HK-2 (cell line): Measurements from ENCODE around the gene RDH5.

Experiments used
- DNase-seq: peaks from one replicate; pipeline ENCODE4 v3.0.0-alpha.2; 2018; ENCODE audit not compliant: unreplicated experiment

Gene RDH5

GRCh38 chr12:55728186-55728938 lies 8.2 kb downstream of the RDH5 start:
- DNase-seq, result peak; percentile 73

GRCh38 chr12:55728939-55729818 lies 9.0 kb downstream of the RDH5 start, which contains the start of gene CD63:
Gene CD63 (minus strand): TSS chr12:55729009. CDS start chr12:55728341, 668 bp downstream.
- peak; percentile 89 for DNase-seq

- DNase-seq, result peak; percentile 60
These were observed 9.9 kb downstream of the RDH5 start for GRCh38 chr12:55729819-55730818.

- no peak for DNase-seq
These were observed 12.1 kb downstream of the RDH5 start for GRCh38 chr12:55732288-55732687.

- DNase-seq, result no peak
These were observed 12.9 kb downstream of the RDH5 start for GRCh38 chr12:55733021-55733555.

DNA sequence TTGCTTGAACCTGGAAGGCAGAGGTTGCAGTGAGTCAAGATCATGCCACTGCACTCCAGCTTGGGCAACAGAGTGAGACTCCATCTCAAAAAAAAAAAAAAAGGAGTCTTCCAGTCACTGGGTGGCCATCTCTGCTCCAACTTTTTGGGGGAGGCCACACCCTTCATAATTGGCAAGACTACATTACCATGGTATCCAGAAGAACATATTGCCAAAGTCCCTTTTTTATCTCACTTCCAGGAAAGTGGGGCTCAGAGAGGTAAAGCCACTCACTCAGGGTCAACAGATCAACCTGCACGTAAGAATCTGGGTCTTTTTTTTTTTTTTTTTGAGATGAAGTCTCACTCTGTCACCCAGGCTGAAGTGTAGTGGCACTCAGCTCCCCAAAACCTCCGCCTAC lies 13.7 kb downstream of the RDH5 start:
- DNase-seq, result no peak

GRCh38 chr12:55734595-55734994 lies 14.4 kb downstream of the RDH5 start:
- DNase-seq, result no peak

GRCh38 chr12:55736076-55736475 lies 15.9 kb downstream of the RDH5 start:
- DNase-seq, result no peak

- DNase-seq, result peak; percentile 60
These were observed 16.8 kb downstream of the RDH5 start for GRCh38 chr12:55736780-55737580.

DNA sequence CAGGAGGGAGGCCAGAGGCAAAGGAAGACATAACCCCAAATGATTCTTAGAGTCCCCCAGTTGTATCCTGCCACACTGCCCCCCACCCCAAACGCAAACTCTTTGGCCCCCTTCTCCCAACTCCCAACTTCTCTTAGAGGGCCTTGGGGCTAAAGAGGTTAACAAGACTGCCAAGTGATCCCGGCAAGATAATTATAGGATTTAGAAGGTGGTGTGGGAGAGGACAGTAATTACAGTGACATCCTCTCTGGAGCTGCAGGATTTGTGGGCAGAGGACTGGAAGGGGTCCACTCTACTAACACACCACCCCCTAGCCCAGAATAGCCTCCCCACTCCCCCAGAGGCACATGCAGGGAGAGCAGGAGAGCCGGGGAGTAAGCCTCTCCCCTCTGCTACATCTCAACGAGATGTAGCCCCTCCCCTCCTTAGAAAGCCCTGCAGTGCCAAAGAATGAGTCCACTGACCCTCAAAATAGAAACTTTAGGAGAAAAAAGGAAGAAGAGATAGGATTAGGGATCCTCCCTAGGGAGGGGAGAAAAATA lies 17.5 kb downstream of the RDH5 start:
- no peak for DNase-seq

- peak; percentile 79 for DNase-seq
These were observed 18.2 kb downstream of the RDH5 start for GRCh38 chr12:55738123-55739024.

DNA sequence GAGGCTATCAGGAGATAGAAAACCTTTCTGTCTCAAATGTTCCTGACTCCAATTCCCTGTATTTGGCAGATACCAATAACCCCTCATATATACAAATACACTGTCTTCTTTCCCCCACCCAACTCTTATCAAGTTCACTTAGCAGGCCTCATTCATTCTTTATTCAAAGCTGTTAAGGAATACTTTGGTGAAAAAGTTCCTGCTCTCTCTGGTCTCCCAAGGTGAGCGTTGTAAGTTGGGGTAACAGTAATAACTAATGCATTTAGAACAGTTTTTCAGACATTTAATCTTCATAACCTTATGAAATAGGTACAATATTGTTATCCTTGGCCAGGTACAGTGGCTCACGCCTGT lies 18.8 kb downstream of the RDH5 start:
- DNase-seq, result no peak

DNA sequence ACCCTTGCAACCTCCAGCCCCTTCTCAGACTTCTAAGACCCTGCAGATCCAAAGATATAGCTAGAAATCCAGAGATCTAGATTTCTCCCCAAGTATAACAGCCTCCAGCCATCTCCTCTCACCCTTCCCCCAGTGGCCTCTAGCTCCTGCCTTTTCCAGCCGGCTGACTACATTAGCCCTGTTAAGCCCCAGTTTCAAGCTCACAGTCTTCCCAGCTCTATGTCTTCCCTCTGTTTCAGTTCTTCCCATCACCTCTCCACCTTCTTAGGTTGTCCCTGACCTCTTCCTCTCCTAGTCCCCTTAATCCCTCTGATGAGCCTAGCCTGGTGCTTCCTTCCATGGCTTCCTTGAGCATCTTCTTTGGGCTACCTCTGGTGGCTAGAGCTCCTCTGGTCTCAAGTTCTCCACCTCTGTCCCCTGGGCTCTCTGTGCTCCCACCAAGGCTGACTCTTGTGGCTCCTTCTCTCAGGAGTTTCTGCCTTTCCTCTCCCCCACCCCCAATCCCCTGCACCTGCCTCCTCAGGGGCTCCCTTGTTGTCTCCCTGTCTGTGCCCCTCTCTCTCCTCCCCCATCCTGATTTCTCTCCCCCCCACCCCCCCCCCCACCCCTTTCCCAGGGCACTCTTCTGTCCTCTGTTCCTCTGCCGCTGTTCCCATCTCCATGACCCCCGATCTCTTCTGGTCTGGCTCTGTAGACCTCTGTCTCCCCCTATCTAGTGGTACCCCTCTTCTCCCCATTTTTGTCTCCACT lies 21.9 kb downstream of the RDH5 start:
- no peak for DNase-seq

DNA sequence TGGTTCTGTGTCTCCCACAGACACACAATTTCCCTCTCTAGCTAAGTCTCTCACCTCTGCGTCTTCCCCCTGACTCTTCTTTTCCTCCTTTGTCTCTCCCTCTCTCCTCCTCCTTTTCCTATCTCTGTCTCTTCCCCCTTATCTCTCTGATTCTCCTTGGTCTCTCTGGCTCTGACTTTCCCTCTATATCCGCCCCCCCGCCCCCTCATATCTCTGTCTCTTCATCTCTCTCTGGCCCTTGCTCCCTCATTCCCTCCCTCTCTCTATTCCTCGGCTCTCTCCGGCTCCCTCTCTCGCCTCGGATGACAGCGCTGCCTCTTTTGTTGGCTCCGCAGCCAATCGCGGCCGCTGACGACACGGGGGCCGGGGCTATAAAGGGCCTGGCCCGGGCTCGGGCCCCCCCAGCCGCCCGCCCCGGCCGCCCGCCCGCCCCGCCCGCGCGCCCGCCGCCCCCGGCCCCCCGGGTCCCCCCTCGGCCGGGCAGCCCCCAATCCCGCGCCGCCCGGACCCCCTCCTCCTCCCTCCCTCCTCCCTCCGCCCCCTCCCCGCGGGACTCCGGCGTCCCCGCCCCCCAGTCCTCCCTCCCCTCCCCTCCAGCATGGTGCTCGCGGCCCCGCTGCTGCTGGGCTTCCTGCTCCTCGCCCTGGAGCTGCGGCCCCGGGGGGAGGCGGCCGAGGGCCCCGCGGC lies 22.7 kb downstream of the RDH5 start, which contains the start of gene GDF11:
Gene GDF11 (plus strand): TSS at position 404 of the 687 bp plus-strand sequence. CDS start 195 bp downstream, at position 599.
- DNase-seq, result peak; percentile 71

DNA sequence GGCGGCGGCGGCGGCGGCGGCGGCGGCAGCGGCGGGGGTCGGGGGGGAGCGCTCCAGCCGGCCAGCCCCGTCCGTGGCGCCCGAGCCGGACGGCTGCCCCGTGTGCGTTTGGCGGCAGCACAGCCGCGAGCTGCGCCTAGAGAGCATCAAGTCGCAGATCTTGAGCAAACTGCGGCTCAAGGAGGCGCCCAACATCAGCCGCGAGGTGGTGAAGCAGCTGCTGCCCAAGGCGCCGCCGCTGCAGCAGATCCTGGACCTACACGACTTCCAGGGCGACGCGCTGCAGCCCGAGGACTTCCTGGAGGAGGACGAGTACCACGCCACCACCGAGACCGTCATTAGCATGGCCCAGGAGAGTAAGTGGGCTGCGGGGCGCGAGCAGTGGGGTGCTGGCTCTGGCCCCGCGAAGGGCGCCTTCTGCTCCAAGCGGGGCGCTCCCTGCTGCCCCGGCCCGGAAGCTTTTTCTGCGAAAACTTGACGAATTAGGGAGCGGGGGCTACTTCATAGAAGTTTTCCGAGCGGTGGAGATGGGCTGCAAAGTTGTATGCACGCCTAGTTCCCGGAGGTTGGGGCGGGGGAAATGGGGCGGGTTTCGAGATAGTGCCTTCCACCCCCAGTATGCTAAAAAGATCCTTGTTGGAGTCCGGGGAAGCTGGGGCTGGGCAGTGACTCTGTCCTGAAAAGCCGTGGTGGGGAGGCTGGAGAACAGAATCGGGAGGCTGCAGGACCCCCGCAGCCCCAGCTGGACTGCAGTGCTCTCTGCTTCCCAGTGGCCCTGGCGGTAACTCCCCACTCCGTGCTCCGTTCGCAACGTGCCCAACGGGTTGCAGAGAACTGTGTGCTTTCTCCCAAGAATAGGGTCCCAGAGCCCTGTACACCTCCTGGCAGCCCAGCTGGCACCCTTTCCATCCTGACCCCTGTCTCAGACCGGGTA lies 23.5 kb downstream of the RDH5 start:
- peak; percentile 70 for DNase-seq

DNA sequence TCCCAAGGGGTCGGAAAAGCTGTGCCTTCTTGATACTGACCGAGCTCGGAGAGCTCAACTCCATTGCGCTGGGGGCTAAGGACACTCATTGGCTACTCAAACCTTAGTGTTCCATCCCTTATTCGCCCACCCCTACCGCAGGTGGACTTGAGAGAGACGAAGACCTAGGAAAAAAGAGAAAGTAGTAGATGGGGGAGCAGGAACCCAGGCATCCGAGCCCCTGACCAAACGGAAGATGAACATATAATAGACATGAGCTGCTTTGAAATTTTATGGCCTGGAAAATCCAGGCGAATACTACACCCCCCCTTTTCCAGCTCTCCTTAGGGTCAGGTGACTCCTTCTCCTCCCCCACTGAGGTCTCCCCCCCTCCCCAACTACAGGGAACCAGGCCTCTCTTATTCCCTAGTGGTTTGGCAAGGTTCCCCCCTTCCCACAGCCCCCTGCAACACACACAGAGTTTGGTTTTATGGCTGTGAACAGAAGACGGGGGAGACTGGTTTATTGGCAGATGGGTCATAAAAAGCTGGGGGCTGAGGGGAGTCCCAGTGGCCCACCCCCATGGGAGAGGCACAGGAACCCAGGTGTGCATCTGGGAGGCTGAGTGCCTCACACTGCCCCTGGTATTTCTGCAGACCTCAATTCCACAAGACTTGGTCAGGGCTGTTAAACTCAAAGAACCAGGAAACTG lies 24.3 kb downstream of the RDH5 start:
- no peak for DNase-seq
